Natural killer cell (primary cell): ENCODE measurements around the gene PAQR5. TPM values are rescaled to one million over a fixed set of nuclear protein-coding genes. Genes with fewer than 3 reads are reported as not detected.

Experiments used
- ATAC-seq, 3 donors: fragments of 150-1000 bp in 2 of 3; fragments of 200-7000 bp in 1 of 3; cut with Tn5 transposase; 1 replicate in 1 of 3; 2 replicates in 2 of 3; pipeline ENCODE4 v1.10.0; 2021; ENCODE audit warnings: mild to moderate bottlenecking in 2 of 3, moderate library complexity in 2 of 3
- DNase-seq, 2 donors: peaks; one replicate each; pipeline versions ENCODE4 v3.0.0 to v3.0.0-alpha.2; 2013 to 2021; ENCODE audit warnings: mixed read lengths in 1 of 2
- H3K27ac ChIP-seq: one replicate; pipeline ENCODE4 v1.5.1; 2013; ENCODE audit warnings: mild to moderate bottlenecking, low read length
- H3K27me3 ChIP-seq: one replicate; pipeline ENCODE4 v1.6.1; 2013; ENCODE audit warnings: low read length; ENCODE audit not compliant: control insufficient read depth, insufficient read depth
- H3K36me3 ChIP-seq: one replicate; pipeline ENCODE4 v1.6.1; 2013; ENCODE audit warnings: low read length; ENCODE audit not compliant: control insufficient read depth, insufficient read depth
- H3K4me1 ChIP-seq: one replicate; pipeline ENCODE4 v1.6.1; 2013; ENCODE audit warnings: low read length; ENCODE audit not compliant: control insufficient read depth, insufficient read depth
- H3K4me3 ChIP-seq: one replicate; pipeline ENCODE4 v1.5.1; 2013; ENCODE audit warnings: low read length
- H3K9me3 ChIP-seq: one replicate; pipeline ENCODE4 v1.6.1; 2013; ENCODE audit warnings: low read length; ENCODE audit not compliant: control insufficient read depth, insufficient read depth
- H3K27ac Mint-ChIP-seq, 2 donors: one replicate each; pipeline ENCODE4 v1.8.0; 2022; ENCODE audit warnings: mild to moderate bottlenecking in 2 of 2, mixed read lengths in 2 of 2, moderate library complexity in 1 of 2
- H3K27me3 Mint-ChIP-seq, 2 donors: one replicate each; pipeline ENCODE4 v1.8.0; 2022; ENCODE audit warnings: low read depth in 2 of 2, mixed read lengths in 2 of 2
- H3K36me3 Mint-ChIP-seq: one replicate; pipeline ENCODE4 v1.8.0; 2022; ENCODE audit warnings: mixed read lengths
- H3K4me1 Mint-ChIP-seq, 2 donors: one replicate each; pipeline ENCODE4 v1.8.0; 2022; ENCODE audit warnings: mixed read lengths in 2 of 2
- H3K4me3 Mint-ChIP-seq: one replicate; pipeline ENCODE4 v1.8.0; 2022; ENCODE audit warnings: mild to moderate bottlenecking, moderate library complexity, mixed read lengths
- H3K9me3 Mint-ChIP-seq, 2 donors: one replicate each; pipeline ENCODE4 v1.8.0; 2022; ENCODE audit warnings: mixed read lengths in 2 of 2
- CTCF ChIP-seq: fragments of 200-600 bp; IDR thresholded peaks from one replicate; pipeline ENCODE4 v1.8.0; 2022; ENCODE audit warnings: antibody characterized with exemption
- WGBS: methylation state at CpG from one replicate; pipeline ENCODE4 v1.1.7; 2013; ENCODE audit warnings: missing lambda C conversion rate; ENCODE audit not compliant: insufficient coverage; 5-methylcytosine and 5-hydroxymethylcytosine counted together
- intact Hi-C: fragments of 100-400 bp; cut with micrococcal nuclease; formaldehyde crosslinking; loops from one replicate; pipeline ENCODE4 v1.14.2; 2022
- total RNA-seq, 4 donors: library from RNA; stranded (reverse); fragments of 120-200 nt in 1 of 4; gene quantifications; one replicate each; pipeline versions ENCODE4 v1.2.3 to v1.2.4, GENCODE V29; 2013 to 2022

Gene PAQR5
- total RNA-seq, 3 donors from 2014 or later (not counting 1 experiment from before 2014, with no cell fraction given): 0.40 to 1.1 (median 0.59) TPM

- no peak overlapping the region for H3K4me3 Mint-ChIP-seq
- ATAC-seq: no peak
- no CpG with 5 or more reads among the region's 2 CpGs for WGBS
Observed at GRCh38 chr15:69390575-69390974, 91.9 kb downstream of the PAQR5 start.

DNA sequence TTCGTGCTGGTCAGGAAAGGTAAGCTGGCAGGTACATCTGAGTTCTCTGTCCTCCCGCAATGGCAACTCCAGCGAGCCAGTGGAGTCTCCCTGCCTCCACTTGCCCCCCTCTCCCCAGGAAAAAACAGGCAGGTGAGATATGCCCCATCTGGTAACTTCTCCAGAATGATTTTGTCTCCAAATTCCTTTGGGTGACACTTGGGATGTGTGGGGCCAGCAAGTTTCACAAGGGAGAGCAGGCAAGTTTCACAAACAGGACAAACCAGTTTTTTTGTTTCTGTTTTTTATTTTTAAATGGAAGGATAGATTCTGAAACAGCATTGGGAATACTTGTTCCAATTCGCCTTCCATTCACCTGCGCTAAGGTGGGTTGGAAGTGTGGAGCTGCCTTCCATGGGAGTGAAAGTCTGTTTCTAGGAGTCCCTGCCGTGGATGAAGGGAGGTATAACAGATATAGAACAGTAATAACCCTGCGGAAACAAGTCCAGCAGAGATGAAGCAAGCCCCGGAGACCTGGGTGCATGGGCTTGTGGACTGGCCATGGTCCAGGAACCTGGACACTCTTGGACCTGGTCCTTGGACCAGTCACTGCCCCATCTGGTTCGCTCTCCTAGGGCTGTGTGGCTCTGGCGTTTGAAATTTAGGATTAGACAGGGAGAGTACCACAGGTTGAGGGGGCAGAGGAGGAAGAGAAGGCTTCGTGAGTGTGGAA is 92.5 kb downstream of the PAQR5 start:
- H3K36me3 ChIP-seq: no peaks in the 10 kb centered on the region
- H3K9me3 Mint-ChIP-seq: no peaks in the 10 kb centered on the region
- peaks cover 0 to 8% of the 10 kb centered on the region in 2 donors for H3K4me1 Mint-ChIP-seq
- H3K4me3 Mint-ChIP-seq: no peak overlapping the region
- no peaks in the 10 kb centered on the region for H3K36me3 Mint-ChIP-seq
- DNase-seq: no peak
- no peak overlapping the region for H3K27ac Mint-ChIP-seq
- no peak overlapping the region for H3K27ac ChIP-seq
- H3K27me3 Mint-ChIP-seq: peaks cover 0 to 8% of the 10 kb centered on the region in 2 donors
- H3K9me3 ChIP-seq: no peaks in the 10 kb centered on the region
- H3K27me3 ChIP-seq: no peaks in the 10 kb centered on the region
- WGBS: 90% methylated on average over 11 of the region's 11 CpGs
- TF ChIP-seq CTCF: no peak
- H3K4me3 ChIP-seq: no peak overlapping the region
- H3K4me1 ChIP-seq: peaks cover 6% of the 10 kb centered on the region
- intact Hi-C loops: no loop called here
- ATAC-seq: no peak

More at GRCh38 chr15:69390575-69390974, 91.9 kb downstream of the PAQR5 start:
- Mint-ChIP-seq H3K27me3 (peaks cover 0 to 8% of the 10 kb centered on the region in 2 donors), H3K36me3 (no peaks in the 10 kb centered on the region), H3K27ac (no peak overlapping the region), H3K9me3 (no peaks in the 10 kb centered on the region), H3K4me1 (peaks cover 0 to 8% of the 10 kb centered on the region in 2 donors)
- no peak for TF ChIP-seq CTCF
- H3K36me3 ChIP-seq: no peaks in the 10 kb centered on the region
- H3K27me3 ChIP-seq: no peaks in the 10 kb centered on the region
- peaks cover 6% of the 10 kb centered on the region for H3K4me1 ChIP-seq
- H3K4me3 ChIP-seq: no peak overlapping the region
- no peak overlapping the region for H3K27ac ChIP-seq
- intact Hi-C loops: no loop called here
- H3K9me3 ChIP-seq: no peaks in the 10 kb centered on the region
- no peak for DNase-seq

DNA sequence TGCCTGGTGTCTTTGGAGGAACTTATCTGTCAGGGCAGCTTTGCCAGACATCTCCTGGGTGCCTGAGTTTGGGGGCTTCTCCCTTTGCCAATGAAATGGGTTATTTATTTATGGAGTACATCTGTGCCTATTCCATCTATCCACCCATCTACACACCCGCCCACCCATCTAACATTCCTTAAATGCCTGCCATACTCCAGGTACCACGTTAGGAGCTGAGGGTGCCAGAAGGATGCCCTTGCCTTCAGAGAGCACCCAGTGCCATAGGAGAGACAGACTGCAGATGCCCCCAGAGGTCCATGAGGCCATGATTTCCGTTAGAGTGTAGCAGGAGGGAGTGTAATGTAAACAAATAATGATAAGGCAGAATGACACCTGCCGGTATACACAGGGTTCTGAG is 93.6 kb downstream of the PAQR5 start:
- Mint-ChIP-seq H3K9me3 (no peaks in the 10 kb centered on the region), H3K4me1 (peaks cover 0 to 8% of the 10 kb centered on the region in 2 donors), H3K36me3 (no peaks in the 10 kb centered on the region), H3K4me3 (no peak overlapping the region), H3K27ac (no peak overlapping the region), H3K27me3 (peaks cover 0 to 8% of the 10 kb centered on the region in 2 donors)
- no peak for TF ChIP-seq CTCF
- intact Hi-C loops: no loop called here
- Histone ChIP-seq H3K27ac (no peak overlapping the region), H3K9me3 (no peaks in the 10 kb centered on the region), H3K4me3 (no peak overlapping the region), H3K27me3 (no peaks in the 10 kb centered on the region), H3K4me1 (peaks cover 6% of the 10 kb centered on the region), H3K36me3 (no peaks in the 10 kb centered on the region)
- DNase-seq: no peak
- 82% methylated on average over 4 of the region's 4 CpGs for WGBS
- no peak for ATAC-seq
